ENCODE data around the gene BCL7C. TPM values are rescaled to one million over a fixed set of nuclear protein-coding genes. Genes with fewer than 3 reads are reported as not detected.
A peak's percentile ranks its signal among the peaks of the same experiment; 100 is the strongest.

Gene BCL7C
- total and polyA plus RNA-seq, 10 of the 15 experiments (the other 5 are each of a cell fraction or from before 2014, with no cell fraction given), result 1.1 to 30.5 (median 13.7) TPM

- TF ChIP-seq RBBP5 (conservative IDR thresholded peaks at IDR 0.05) (no peak), TARDBP (IDR thresholded peaks at IDR 0.05; ENCODE audit: borderline replicate concordance) (no peak)
Observed at GRCh38 chr16:30924076-30924912, 30.4 kb upstream of the BCL7C start (continued).

- Histone ChIP-seq H3K9me3 (replicated peaks; ENCODE audit: control insufficient read depth, insufficient read depth, low read length) (no peaks in the 10 kb centered on the region), H2AFZ (ENCODE audit: control insufficient read depth, low read depth, low read length) (peak within 1 kb of the TSS; percentile 80), H3K79me2 (ENCODE audit: control insufficient read depth, insufficient read depth, low read length) (peaks cover 5% of the 10 kb centered on the region), H3K4me3 (peak within 1 kb of the TSS; percentile 81), H3K4me2 (ENCODE audit: control insufficient read depth, insufficient read depth) (peak within 1 kb of the TSS; percentile 57), H4K20me1 (ENCODE audit: control insufficient read depth, insufficient read depth) (no peaks in the 10 kb centered on the region), H3K36me3 (ENCODE audit: control insufficient read depth in 2 of 2, insufficient read depth in 2 of 2, low read length in 1 of 2) (no peaks in the 10 kb centered on the region; a peak in 2 of 4 replicates), H3K27me3 (replicated peaks in 1 of 2; ENCODE audit: control insufficient read depth in 2 of 2, insufficient read depth in 2 of 2, low read length in 1 of 2) (no peaks in the 10 kb centered on the region), H3K27ac (ENCODE audit: control insufficient read depth, insufficient read depth) (peak within 1 kb of the TSS; percentile 89), H3K4me1 (ENCODE audit: control insufficient read depth, insufficient read depth, low read length) (peaks cover 4% of the 10 kb centered on the region; the same call in 1 of the 2 replicates), H3K9ac (ENCODE audit: control insufficient read depth, insufficient read depth, low read length) (peak within 1 kb of the TSS; percentile 70)
- BruUV-seq (replicated peaks), result no TSS peak
- ChIA-PET RAD21 (ENCODE audit: unreplicated experiment) (interaction anchor here (0.6 to 1.3 kb wide), 3 partner anchors 77 to 110 kb away, joined by 3 to 5 read pairs (median 4); no protein-coding TSS in a partner anchor), SMC1A (ENCODE audit: uncharacterized antibody, unreplicated experiment) (no interaction called here), POLR2A (interaction anchor here (0.5 to 1.5 kb wide), 4 partner anchors 17 to 161 kb away, joined by 3 to 8 read pairs (median 3); no protein-coding TSS in a partner anchor), CTCF (interaction anchor here (0.6 kb wide), 1 partner anchor 18 kb away, joined by 3 read pairs; no protein-coding TSS in a partner anchor)
- FAIRE-seq, result no peak
- peak; percentile 89; the same call in 1 of the 2 replicates for TF ChIP-seq NFXL1 (IDR thresholded peaks at IDR 0.05; ENCODE audit: borderline replicate concordance)
- no peak for TF ChIP-seq FOXK2 (IDR thresholded peaks at IDR 0.05)
- TF ChIP-seq NFIC (IDR thresholded peaks at IDR 0.05; ENCODE audit: low read depth, low read length), result no peak
- intact Hi-C loops (cut with micrococcal nuclease; ENCODE audit: unreplicated experiment), result loop anchor here (2.0 to 10.0 kb wide), 5 partner anchors 27 to 269 kb away; partner anchors contain the start of genes CFAP119, CTF1, FBRS and PRR14
- DNase-seq (ENCODE audit: low read depth, low spot score), result no peak
- peak; percentile 1; the same call in 2 of the 3 replicates for ATAC-seq
- 0% methylated on average over 6 of the region's 31 CpGs for WGBS (ENCODE audit: insufficient coverage, insufficient replicate concordance, low lambda C conversion rate, missing lambda C conversion rate)
- in situ Hi-C loops (cut with MboI), result loop anchor here (5.0 kb wide), 1 partner anchor 81 kb away; no protein-coding TSS in a partner anchor
Observed at GRCh38 chr16:30923554-30924075, 29.7 kb upstream of the BCL7C start, which contains the start of gene FBXL19. TSS of gene FBXL19 (plus strand) at chr16:30923572. CDS start at chr16:30925755, 2,183 bp downstream.

Data from GM12878 (cell line).